Activated naive CD8-positive, alpha-beta T cell treated with anti-CD3 and anti-CD28 coated beads, Interleukin-2, amount 10 ng/mL, durations not matched to agents 7 days and 5 days (primary cell): ENCODE data around the gene PIK3AP1. TPM values are rescaled to one million over a fixed set of nuclear protein-coding genes. Genes with fewer than 3 reads are reported as not detected.
"Not testable (repeated sequence)": the region's sequence is repeated elsewhere in the genome, so short reads cannot be mapped to it uniquely, and the experiment has no call there.

ENCODE experiments used
- ATAC-seq: fragments of 150-1000 bp; cut with Tn5 transposase; one replicate; pipeline ENCODE4 v1.10.0; 2021; ENCODE audit warnings: low read depth, moderate library complexity
- POLR2A ChIA-PET: fragments of 350-600 bp; sonication (Branson Sonifier 250); formaldehyde crosslinking; loops from one replicate; lab custom pipeline; 2021; ENCODE audit warnings: antibody characterized with exemption; lab: Charles Lee
- DNase-seq: peaks from one replicate; pipeline ENCODE4 v3.0.0; 2021
- H3K27ac Mint-ChIP-seq: one replicate; pipeline ENCODE4 v1.8.0; 2022; ENCODE audit warnings: mild to moderate bottlenecking, mixed read lengths
- H3K27me3 Mint-ChIP-seq: one replicate; pipeline ENCODE4 v1.8.0; 2022; ENCODE audit warnings: mild to moderate bottlenecking, moderate library complexity, mixed read lengths
- H3K36me3 Mint-ChIP-seq: one replicate; pipeline ENCODE4 v1.8.0; 2021; ENCODE audit warnings: mild to moderate bottlenecking, mixed read lengths
- H3K4me1 Mint-ChIP-seq: one replicate; pipeline ENCODE4 v1.8.0; 2021; ENCODE audit warnings: mixed read lengths
- H3K4me3 Mint-ChIP-seq: one replicate; pipeline ENCODE4 v1.8.0; 2022; ENCODE audit warnings: mild to moderate bottlenecking, moderate library complexity, mixed read lengths
- H3K9me3 Mint-ChIP-seq: one replicate; pipeline ENCODE4 v1.8.0; 2021; ENCODE audit warnings: mixed read lengths
- total RNA-seq, 2 experiments: library from RNA; stranded (reverse); gene quantifications; one replicate each; pipeline ENCODE4 v1.2.3, GENCODE V29; 2021

Gene PIK3AP1
- total RNA-seq, 2 experiments from 2014 or later = 5.3 to 7.4 TPM

DNA sequence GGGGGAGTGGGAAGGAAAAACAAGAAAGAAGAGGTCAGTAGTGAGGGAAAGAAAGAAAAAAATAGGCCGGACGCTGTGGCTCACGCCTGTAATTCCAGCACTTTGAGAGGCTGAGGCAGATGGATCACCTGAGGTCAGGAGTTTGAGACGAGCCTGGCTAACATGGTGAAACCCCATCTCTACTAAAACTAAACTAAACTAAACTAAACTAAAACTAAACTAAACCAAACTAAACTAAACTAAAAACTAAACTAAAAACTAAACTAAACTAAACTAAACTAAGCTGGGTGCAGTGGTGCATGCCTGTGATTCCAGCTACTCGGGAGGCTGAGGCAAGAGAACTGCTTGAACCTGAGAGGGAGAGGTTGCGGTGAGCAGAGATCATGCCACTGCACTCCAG is 22.0 kb downstream of the PIK3AP1 start:
- peaks cover 17% of the 10 kb centered on the region for H3K4me1 Mint-ChIP-seq
- DNase-seq, H3K27ac Mint-ChIP-seq, ATAC-seq, H3K9me3 Mint-ChIP-seq, H3K27me3 Mint-ChIP-seq, H3K4me3 Mint-ChIP-seq, H3K36me3 Mint-ChIP-seq, POLR2A ChIA-PET: not testable (repeated sequence)

DNA sequence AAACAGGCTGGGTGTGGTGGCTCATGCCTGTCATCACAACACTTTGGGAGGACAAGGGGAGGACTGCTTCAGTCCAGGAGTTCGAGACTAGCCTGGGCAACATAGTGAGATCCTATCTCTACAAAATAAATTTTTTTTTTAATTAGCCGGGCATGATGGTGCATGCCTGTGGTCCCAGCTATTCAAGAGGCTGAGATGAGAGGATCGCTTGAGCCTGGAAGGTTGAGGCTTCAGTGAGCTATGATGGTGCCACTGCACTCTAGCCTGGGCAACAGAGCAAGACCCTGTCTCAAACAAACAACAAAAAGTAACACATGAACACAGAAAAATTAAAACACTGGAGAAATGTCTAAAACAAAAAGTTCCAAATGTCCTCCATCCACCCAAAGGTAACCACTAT is 22.9 kb downstream of the PIK3AP1 start:
- Mint-ChIP-seq H3K9me3 (peaks cover 1% of the 10 kb centered on the region), H3K4me1 (peaks cover 20% of the 10 kb centered on the region), H3K27me3 (peaks cover 3% of the 10 kb centered on the region), H3K27ac (no peak overlapping the region), H3K36me3 (peaks cover 3% of the 10 kb centered on the region), H3K4me3 (no peak overlapping the region)
- POLR2A ChIA-PET = no interaction called here
- ATAC-seq (no peak), DNase-seq (no peak)

DNA sequence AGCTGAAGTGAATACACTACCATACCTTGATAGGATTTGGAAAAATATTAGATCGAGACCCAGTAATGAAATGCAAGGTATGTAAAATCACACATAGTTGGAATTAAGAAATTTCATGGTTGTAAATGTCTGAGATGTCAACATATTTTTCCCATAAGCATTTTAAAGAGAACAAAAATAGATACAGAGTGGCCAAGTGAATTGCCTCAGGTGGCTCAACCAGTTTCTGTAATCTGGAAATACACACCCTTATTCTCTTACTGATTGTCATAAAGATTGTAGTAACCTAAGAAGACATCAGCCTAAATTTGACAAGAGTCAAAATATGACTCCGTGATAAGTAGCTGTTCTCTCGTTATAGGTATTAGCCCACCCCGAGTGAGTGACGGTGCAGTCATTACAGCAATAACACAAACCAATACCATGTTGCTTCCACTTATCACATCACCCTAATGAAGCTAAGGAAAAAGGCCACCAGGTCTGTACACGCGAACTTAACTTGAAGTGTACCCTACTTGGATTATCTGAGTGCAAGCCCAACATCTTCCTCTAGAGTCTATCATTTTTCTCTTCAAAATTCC is 23.4 kb downstream of the PIK3AP1 start:
- DNase-seq (no peak), ATAC-seq (no peak)
- Mint-ChIP-seq H3K4me3 (no peak overlapping the region), H3K27ac (no peak overlapping the region), H3K4me1 (peaks cover 18% of the 10 kb centered on the region), H3K36me3 (peaks cover 3% of the 10 kb centered on the region), H3K27me3 (peaks cover 3% of the 10 kb centered on the region), H3K9me3 (peaks cover 1% of the 10 kb centered on the region)
- POLR2A ChIA-PET = no interaction called here

DNA sequence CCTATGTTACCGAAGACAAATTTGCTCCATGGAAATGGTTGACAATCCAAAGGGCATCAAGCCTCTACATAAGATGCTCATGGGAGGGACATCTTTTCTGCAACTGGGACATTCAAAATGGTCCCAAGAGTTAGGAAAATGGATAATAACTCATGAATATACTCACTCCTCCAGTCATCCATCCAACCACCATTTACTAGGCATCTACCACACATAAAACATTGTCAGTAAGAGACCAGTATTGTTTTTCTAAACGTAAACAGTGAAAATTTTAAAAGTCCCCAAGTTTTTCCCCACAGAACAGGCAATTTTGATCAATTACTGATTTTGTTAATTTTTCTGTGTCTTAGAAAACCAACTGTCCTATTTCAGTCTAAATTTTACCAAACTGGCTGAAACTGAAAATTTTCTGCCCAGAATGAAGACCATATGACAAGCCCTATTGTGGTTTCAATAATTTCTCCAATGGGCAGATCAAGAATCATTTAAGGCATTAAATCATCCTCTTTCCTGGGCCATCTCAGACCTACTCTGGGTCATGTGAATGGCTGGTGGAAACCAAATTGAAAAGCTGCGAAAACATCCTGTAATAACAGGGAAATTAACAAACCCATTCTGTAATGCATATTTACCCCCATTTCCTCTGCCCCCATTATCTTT is 24.2 kb downstream of the PIK3AP1 start:
- ATAC-seq = no peak
- H3K4me3 Mint-ChIP-seq = no peak overlapping the region
- H3K4me1 Mint-ChIP-seq = peaks cover 20% of the 10 kb centered on the region
- DNase-seq = no peak
- peaks cover 3% of the 10 kb centered on the region for H3K36me3 Mint-ChIP-seq
- peaks cover 1% of the 10 kb centered on the region for H3K9me3 Mint-ChIP-seq
- POLR2A ChIA-PET = no interaction called here
- H3K27ac Mint-ChIP-seq = peak overlapping the region; percentile 8
- H3K27me3 Mint-ChIP-seq = peaks cover 3% of the 10 kb centered on the region

DNA sequence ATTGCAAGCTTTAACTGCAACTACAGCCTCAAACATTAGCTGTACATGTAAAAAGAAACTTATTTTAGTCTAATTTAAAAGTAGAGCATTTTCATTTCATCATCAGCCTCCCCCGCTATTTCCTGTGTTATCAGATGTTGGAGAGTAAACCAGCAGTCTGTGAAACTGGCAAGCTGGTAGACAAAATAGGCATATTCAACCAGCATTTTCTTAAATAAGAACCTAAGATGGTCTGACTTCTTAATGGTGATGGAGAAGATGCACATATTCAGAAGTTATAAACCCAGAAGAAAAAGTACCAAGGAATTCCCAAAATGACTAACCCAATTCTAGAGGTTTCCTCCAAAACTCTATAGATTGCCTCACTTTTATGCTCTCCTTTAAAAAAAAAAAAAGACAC is 24.9 kb downstream of the PIK3AP1 start:
- Mint-ChIP-seq H3K9me3 (peaks cover 1% of the 10 kb centered on the region), H3K4me3 (peak overlapping the region; percentile 39), H3K36me3 (peaks cover 2% of the 10 kb centered on the region), H3K27ac (peak overlapping the region; percentile 25), H3K4me1 (peaks cover 20% of the 10 kb centered on the region), H3K27me3 (no peaks in the 10 kb centered on the region)
- POLR2A ChIA-PET = interaction anchor here (0.8 kb wide), 1 partner anchor 130 kb away, joined by 3 read pairs; no protein-coding TSS in a partner anchor
- ATAC-seq = peak; percentile 49
- DNase-seq = no peak

DNA sequence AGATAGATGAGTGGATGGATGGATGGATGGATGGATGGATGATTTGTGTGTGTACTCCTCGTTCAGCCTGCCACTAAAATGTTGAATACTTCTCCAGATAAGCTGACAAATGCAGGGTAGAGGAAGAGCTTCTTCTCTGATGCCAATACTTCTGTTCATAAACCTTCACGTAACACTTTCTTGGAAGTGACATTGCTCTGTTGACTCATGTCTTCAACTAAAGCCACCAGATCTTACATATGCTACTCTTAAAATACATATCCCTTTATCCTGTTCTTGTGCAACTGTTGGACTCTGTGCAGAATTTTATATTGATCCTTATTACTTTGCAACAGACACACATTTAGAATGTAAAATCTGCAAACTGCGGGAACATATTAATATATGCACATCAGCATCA is 26.9 kb downstream of the PIK3AP1 start:
- Mint-ChIP-seq H3K27ac (no peak overlapping the region), H3K36me3 (peaks cover 5% of the 10 kb centered on the region), H3K27me3 (no peaks in the 10 kb centered on the region), H3K4me3 (no peak overlapping the region), H3K4me1 (peaks cover 20% of the 10 kb centered on the region), H3K9me3 (peaks cover 4% of the 10 kb centered on the region)
- POLR2A ChIA-PET = no interaction called here
- DNase-seq = no peak
- ATAC-seq = no peak

DNA sequence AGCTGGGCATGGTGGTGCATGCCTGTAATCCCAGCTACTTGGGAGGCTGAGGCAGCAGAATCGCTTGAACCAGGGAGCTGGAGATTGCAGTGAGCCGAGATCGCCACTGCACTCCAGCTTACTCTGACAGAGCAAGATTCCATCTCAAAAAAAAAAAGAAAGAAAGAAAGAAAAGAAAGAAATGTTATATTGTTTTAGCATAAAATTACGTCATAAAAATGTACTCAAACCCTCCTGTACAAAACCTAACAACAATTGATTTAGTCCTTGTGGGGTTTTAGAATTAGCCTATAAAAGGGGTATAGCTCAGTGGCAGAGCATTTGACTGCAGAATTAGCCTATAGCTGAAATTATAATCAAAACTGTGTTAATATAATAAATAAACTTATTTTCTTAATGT is 27.9 kb downstream of the PIK3AP1 start:
- POLR2A ChIA-PET = no interaction called here
- H3K9me3 Mint-ChIP-seq = peaks cover 3% of the 10 kb centered on the region

DNA sequence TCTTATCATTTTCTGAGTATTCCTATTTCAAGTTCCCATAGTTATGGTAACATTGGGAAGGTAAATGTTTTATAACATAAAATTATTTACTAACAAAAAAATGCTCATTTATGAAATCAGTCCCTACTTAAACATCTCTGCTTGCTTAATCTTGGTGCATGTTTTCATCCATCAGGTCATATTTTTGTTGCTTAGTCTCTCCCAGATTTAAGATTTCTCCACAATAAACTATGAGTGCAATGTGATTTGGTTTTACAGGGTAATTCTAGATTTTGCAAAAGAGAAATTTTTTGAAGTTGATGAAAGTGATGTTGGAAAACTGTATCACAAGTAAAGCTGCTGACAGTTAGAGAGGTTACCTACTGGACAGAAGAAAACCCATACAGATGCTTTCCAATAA is 28.6 kb downstream of the PIK3AP1 start:
- peaks cover 4% of the 10 kb centered on the region for H3K36me3 Mint-ChIP-seq
- no peaks in the 10 kb centered on the region for H3K27me3 Mint-ChIP-seq
- no peak overlapping the region for H3K27ac Mint-ChIP-seq
- POLR2A ChIA-PET = no interaction called here
- ATAC-seq (no peak), DNase-seq (no peak)
- no peak overlapping the region for H3K4me3 Mint-ChIP-seq
- H3K9me3 Mint-ChIP-seq = peaks cover 3% of the 10 kb centered on the region
- H3K4me1 Mint-ChIP-seq = peaks cover 20% of the 10 kb centered on the region

More for the DNA sequence above, 27.9 kb downstream of the PIK3AP1 start:
- Mint-ChIP-seq H3K27me3 (no peaks in the 10 kb centered on the region), H3K4me1 (peaks cover 20% of the 10 kb centered on the region), H3K27ac (no peak overlapping the region), H3K4me3 (no peak overlapping the region), H3K36me3 (peaks cover 4% of the 10 kb centered on the region)
- DNase-seq (no peak), ATAC-seq (no peak)

DNA sequence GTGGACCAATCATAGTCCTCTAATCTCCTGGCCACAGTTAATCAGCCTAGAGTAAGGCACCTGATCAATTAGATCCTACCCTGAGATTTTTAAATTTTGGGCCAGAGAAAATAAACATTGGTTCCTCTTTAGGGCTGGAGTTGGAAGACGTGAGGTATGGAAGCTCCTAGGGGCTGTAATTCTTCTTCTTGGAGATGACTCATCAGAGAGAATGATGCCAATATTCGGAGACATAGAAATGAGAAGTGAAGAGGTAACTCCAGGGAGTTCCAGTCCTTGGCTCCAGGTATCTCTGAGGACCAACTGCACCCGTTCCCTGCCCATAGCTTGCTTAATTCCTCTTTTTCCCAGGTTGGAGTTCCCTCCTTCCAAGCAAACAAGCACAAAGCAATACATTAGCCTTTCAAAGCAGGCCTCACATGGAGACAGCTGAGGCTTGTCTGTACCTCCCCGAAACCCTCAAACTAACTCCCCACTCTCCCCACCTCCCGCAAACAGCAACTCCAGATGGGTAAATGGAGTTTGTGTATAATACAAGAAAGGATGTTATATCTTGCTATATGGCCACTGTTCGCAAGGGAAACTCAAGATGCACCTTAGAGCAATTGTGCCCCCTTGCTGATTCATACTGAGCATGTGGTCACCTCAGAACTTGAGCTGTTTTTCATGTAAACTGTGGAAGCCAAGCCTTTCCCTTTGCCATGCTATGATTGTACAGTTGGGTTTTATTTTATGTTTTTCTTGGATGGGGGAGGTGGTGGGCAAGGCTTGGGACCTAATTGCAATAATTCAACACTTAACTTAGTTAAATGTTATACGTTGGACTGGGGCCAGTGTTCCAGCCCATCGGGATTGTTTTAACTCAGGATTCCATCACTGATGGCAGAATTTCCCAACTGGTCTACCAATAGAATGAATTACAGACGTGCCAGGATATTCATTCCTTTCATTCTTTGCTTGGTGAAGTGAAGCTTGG is 29.3 kb downstream of the PIK3AP1 start:
- no peak overlapping the region for H3K4me3 Mint-ChIP-seq
- POLR2A ChIA-PET = no interaction called here
- no peak for ATAC-seq

DNA sequence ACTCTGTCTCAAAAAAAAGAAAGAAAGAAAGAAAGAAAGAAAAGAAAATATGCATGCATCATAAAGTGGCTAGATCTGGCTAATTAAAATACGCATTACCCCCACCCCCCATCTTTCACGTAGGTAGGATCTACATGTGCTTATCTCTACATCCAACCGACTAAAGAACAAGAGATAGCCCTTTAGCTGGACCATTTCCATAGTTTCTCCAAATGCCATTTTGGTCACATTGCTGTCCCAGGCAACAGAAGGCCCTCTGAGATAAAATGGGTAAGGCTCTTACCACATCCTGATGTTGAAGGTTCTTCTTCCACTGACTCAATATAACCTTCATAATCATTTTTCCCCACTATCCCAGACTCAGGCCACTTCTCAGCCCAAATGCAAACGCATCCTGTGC is 31.5 kb downstream of the PIK3AP1 start:
- POLR2A ChIA-PET = no interaction called here
- peaks cover 3% of the 10 kb centered on the region for H3K9me3 Mint-ChIP-seq
- H3K36me3 Mint-ChIP-seq = peaks cover 4% of the 10 kb centered on the region
- no peak overlapping the region for H3K27ac Mint-ChIP-seq
- H3K27me3 Mint-ChIP-seq = no peaks in the 10 kb centered on the region
- ATAC-seq (no peak), DNase-seq (no peak)
- no peak overlapping the region for H3K4me3 Mint-ChIP-seq
- peaks cover 9% of the 10 kb centered on the region for H3K4me1 Mint-ChIP-seq

More for the DNA sequence above, 29.3 kb downstream of the PIK3AP1 start:
- no peak for DNase-seq
- H3K4me1 Mint-ChIP-seq = peaks cover 18% of the 10 kb centered on the region
- no peak overlapping the region for H3K27ac Mint-ChIP-seq
- H3K36me3 Mint-ChIP-seq = peaks cover 4% of the 10 kb centered on the region
- peaks cover 3% of the 10 kb centered on the region for H3K9me3 Mint-ChIP-seq
- H3K27me3 Mint-ChIP-seq = no peaks in the 10 kb centered on the region

DNA sequence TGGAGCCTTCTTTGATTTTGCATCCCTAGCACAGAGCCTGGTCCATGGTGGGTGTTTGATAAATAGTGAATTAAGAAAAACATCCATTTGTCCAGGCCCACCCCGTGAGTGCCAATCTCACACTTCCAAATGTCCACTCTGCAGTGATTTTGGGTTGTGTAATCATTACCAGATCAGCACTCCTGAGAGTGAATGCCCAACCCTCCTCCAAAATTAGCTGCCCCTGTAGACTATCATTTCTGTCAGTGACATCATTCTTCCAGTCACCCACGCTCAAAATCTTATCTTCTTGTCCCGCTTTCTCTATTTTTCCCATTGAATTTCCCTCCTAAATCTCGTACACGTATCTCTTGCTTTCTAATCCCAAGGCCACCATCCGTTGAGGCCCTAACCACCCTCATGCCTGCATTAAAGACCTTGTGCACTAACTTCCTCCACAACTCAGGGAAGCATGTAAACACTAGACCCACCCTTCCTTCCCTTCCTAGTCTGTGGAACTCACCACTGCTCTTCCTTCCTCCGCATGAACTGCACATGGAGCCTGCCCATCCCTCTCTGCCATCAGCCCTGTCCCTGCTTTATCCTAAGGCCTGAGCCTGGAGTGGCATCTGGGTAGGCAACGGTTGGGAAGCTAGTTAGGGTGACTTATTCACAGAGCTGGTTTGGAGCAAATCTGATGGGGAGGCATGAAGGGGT is 32.8 kb downstream of the PIK3AP1 start:
- no peak overlapping the region for H3K4me3 Mint-ChIP-seq
- peaks cover 3% of the 10 kb centered on the region for H3K9me3 Mint-ChIP-seq
- peaks cover 3% of the 10 kb centered on the region for H3K4me1 Mint-ChIP-seq
- no peak overlapping the region for H3K27ac Mint-ChIP-seq
- no peak for ATAC-seq
- no peak for DNase-seq
- H3K27me3 Mint-ChIP-seq = peaks cover 1% of the 10 kb centered on the region
- H3K36me3 Mint-ChIP-seq = peaks cover 4% of the 10 kb centered on the region
- POLR2A ChIA-PET = no interaction called here

DNA sequence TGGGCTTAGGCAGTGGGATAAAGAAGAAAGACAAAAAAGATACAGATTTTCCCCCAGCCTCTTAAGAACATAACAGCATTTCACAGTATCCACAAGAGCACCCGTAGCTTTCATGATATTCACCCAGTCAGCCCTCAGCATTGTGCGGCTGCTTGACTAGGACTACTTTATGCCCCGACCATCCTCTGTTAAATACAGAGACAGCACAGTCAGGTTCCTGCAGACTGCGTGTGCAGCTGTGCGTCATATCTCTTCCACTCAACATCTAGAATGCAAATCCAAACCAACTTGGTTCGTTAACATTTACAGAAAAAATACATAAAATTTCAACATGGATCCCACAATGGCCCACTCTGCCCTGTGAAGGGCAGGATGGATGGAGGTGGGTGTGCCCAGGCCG is 33.8 kb downstream of the PIK3AP1 start:
- Mint-ChIP-seq H3K4me1 (peaks cover 3% of the 10 kb centered on the region), H3K36me3 (peaks cover 4% of the 10 kb centered on the region), H3K9me3 (peaks cover 3% of the 10 kb centered on the region), H3K27me3 (peaks cover 2% of the 10 kb centered on the region), H3K27ac (no peak overlapping the region), H3K4me3 (no peak overlapping the region)
- no peak for ATAC-seq
- DNase-seq = no peak
- POLR2A ChIA-PET = no interaction called here

DNA sequence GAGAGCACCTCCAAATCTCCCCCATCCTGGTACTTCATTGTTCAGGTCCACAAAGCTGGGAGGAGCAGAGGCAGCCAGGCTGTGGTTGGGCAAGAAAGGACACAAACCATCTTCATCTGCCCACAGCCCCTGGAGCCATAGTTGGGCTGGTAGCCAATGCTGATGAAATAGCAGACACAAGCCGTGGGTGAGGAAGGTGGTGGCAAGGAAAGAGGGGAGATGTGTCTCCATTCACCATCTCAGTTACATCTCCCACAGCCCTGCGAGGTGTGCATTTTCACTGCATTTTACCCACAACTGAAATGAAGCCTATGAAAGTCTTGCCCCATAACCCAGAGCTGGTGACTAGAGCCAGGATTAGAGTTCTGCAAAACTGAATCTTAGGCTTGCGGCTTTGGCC is 35.0 kb downstream of the PIK3AP1 start:
- DNase-seq (no peak), ATAC-seq (no peak)
- Mint-ChIP-seq H3K36me3 (peaks cover 4% of the 10 kb centered on the region), H3K9me3 (peaks cover 6% of the 10 kb centered on the region), H3K27ac (no peak overlapping the region), H3K4me3 (no peak overlapping the region), H3K27me3 (peaks cover 4% of the 10 kb centered on the region), H3K4me1 (no peaks in the 10 kb centered on the region)
- POLR2A ChIA-PET = no interaction called here
